NCI-H2196 (cell line): ENCODE results near the gene UTP4.
"Not testable (repeated sequence)": the region's sequence is repeated elsewhere in the genome, so short reads cannot be mapped to it uniquely, and the experiment has no call there.

Experiments used
- DNase-seq: peaks from one replicate; lab custom pipeline; 2025; ENCODE audit not compliant: unreplicated experiment; lab: John Stamatoyannopoulos, UW

UTP4 gene

GRCh38 chr16:69127966-69128510, 4.4 kb upstream of the UTP4 start:
- DNase-seq, result no peak

DNA sequence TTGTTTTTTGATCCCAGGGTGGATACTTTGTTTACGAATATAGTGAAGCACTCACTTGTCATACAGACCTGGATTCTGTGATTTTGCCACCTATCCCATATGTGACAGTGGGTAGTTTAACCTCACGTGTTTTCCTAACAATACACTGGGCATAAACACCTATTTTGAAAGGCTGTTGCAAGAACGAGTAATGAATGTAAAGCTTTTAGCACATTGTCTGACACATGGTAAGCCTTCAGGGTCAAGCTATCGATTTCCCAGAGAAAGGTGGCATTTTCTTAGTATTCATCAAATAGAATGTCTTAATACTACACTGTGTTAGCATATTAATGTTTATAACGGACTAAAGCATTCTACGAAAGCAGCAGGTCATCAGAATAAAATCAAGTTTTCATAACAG, 2.0 kb upstream of the UTP4 start:
- DNase-seq, result no peak

DNA sequence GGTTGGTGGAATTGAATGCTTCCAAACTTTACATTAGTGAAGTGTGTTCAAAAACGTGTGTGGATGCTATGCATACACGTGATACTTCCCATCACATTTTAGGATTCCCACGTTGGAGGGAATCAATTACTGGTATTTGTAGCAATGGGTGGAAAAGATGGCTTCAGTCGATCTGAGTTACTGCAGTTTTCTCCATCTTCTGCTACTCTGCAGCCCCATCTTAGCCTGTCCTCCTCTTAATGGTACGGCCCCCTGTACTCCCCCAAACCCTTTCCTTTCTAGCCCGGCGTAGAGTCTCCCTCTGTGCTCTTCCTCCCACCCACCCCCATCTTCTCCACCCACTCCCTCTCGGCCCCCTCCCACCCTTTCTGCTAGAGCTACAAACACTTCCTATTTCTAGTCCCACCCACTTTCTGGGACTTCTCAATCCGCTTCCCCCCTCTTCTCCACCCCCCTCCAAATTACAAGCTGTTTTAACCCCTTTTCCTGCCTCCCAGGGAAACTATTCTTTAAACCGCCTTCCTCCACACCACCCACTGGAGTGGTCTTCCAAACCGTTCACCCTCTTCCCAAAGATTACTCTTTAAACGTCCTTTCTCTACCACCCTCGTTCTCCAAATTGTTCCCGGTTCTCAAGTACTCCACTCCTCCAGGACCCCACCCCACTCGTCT, 1.1 kb upstream of the UTP4 start:
- DNase-seq, result no peak

DNA sequence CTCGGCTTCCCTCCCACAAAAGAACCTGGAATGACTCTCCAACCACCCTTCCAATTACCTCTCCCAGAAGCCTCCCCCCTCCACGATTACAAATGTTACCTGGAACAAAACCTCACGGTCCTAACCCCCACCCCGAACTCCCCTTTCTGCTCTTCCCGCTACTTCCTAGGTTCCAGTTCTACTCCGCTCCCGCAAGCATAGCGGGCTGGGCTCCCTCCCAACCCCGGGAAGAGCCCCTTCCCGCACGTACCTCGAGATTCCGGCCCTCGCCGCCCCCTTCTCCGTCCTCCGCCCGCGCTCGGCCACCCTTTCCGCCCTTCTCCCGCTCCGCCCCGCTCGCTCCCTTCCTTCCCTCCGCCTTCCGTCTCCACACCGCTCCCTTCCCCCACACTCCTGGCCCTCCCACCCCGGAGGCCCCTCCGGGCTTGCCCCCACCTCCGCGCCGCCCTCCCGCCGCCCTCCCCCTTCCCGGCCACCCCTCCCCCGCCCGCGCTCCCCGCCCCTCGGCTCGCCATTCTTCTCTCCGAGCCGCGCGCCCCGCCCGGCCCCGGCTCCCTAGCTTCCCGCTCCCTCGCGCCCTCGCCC, 518 bp upstream of the UTP4 start:
- DNase-seq, result peak; percentile 52

- DNase-seq, result no peak
Observed at GRCh38 chr16:69133373-69133954, 1.0 kb downstream of the UTP4 start.

- no peak for DNase-seq
Observed at GRCh38 chr16:69138608-69139007, 6.2 kb downstream of the UTP4 start.

GRCh38 chr16:69139464-69139863, 7.0 kb downstream of the UTP4 start:
- DNase-seq, result not testable (repeated sequence)

DNA sequence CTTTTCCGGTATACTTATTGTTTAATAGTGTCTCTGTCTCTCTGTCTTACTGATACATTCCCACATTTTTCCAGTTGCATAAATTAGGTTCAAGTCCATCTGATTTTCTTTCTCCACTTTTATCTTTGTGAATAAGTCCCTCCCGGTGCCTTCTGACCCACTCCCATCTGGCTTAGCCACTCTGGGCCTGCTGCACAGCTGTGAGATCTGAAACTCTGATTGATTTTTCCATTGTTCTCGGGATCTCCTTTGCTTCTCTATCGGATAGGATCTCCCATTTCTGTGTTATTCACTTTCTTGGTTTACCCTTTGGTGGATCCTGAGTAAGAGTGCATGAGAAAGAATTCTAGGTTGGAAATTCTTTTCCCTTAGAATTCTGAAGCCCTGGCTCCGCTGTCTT, 8.6 kb downstream of the UTP4 start:
- no peak for DNase-seq

GRCh38 chr16:69141936-69142335, 9.5 kb downstream of the UTP4 start:
- no peak for DNase-seq

DNA sequence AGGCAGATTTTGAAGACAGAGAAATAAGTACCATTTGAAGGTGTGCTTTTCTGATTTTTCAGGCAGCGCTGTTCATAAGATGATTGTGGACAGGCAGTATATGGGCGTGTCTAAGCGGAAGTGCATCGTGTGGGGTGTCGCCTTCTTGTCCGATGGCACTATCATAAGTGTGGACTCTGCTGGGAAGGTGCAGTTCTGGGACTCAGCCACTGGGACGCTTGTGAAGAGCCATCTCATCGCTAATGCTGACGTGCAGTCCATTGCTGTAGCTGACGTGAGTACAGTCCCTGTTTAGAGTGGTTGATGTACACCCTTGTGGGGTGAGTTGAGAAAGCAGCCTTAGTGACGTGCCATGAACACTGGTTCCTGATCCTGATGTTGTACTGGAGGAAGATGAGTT, 10.7 kb downstream of the UTP4 start:
- DNase-seq, result no peak

DNA sequence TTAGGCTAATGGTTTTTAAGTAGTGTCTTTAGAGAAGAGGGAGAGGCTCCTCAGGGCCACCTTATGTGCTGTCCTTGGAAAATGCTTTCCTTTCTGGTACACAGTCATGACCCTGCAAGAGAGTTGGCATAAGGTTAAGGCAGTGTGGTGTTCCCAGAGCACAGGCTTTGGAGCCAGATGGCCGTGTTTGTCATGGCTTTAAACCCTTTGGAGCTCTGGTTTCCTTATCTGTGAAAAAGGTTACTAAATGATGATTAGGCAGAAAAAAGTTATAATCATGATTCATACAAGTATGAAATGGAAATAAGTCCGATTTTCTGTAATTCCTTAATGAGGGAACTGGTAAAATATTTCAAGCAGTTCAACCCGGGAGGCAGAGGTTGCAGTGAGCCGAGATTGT, 13.2 kb downstream of the UTP4 start:
- DNase-seq, result no peak

DNA sequence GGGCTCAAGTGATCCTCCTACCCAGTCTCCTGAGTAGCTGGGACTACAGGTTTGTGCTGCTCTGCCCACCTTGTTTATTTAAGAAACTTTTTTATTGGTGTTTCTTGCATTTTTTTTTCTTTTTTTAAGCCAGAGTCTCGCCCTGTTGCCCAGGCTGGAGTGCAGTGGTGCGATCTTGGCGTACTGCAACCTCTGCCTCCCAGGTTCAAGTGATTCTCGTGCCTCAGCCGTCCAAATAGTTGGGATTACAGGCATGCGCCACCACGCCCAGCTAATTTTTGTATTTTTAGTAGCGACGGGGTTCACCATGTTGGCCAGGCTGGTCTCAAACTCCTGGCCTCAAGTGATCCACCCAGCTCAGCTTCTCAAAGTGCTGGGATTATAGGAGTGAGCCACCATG, 17.2 kb downstream of the UTP4 start:
- not testable (repeated sequence) for DNase-seq

- DNase-seq, result peak; percentile 53
Observed at GRCh38 chr16:69150146-69150865, 17.9 kb downstream of the UTP4 start.

DNA sequence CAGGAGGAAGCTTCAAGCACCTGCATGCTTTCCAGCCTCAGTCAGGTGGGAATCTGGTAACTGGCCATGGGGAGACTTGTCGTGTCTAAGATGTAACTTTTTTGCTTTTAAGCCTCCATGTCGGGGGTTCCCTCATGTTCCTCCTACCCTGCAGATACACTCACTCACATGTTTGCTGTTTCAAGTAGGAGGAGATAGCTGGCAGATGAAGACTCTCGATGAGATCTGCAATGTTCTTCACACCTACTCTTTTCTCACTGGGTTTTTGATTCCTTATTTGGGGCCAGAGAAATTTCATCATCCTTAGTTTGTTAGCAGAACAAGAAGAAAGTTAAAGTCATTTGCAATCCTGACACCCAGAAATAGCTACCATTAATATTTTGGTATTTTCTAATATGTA, 24.7 kb downstream of the UTP4 start:
- DNase-seq, result no peak

GRCh38 chr16:69160192-69160591, 27.7 kb downstream of the UTP4 start:
- no peak for DNase-seq

DNA sequence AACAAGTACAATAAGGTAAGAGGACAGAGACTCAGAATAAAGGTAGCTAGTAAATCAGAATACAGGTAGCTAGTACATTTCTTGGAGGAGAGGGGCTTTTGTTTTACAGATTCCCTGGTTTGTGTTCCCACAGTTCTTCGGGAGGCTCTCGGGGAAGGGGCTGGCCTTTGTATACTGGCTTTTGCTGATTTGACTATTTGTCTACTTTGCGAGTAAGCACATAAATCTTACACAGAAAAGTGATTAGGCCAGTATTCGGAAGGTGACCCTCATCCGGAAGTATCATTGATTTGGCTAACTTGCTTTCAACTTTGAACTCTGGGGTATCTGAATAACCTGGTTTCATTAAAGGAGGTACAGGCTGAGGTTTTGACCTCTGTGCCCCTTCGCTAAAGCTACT, 33.1 kb downstream of the UTP4 start:
- no peak for DNase-seq

DNA sequence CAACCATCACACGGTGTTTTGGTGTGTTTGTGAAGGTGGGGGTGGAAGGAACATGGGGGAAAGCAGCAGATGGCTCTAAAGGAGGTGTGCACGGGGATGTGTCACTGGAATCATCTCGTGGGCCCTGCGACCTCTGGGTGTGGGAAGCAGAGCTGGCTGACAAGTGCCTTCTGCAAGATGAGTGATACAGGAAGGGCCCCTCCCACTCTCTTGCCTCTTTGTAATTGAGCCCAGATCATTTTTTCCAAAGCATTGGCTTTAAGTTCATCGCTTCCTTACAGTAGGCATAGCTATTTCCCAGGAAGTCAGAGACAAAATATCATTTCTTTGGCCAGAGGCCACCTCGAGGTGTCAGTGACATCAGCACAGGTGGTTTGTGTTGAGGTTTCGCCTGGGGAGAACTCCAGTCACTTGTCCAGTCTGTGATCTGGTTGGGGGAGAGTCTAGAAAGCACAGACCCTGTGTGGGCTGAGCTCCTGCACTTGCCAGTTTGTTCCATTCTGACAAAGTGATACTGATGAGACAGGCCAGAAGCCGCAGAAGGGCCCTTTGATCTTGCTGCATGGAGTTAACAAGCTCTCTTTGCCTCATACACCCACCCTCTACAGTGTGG, 33.9 kb downstream of the UTP4 start:
- DNase-seq, result peak; percentile 5

GRCh38 chr16:69166946-69167930, 34.8 kb downstream of the UTP4 start:
- DNase-seq, result no peak

GRCh38 chr16:69169051-69169450, 36.6 kb downstream of the UTP4 start:
- DNase-seq, result no peak
